HG03135 (cell line): ENCODE data around the gene KISS1R.
"Not testable (repeated sequence)": the region's sequence is repeated elsewhere in the genome, so short reads cannot be mapped to it uniquely, and the experiment has no call there.

Source experiments
- ATAC-seq: cut with Tn5 transposase; IDR thresholded peaks from one replicate; pipeline ENCODE4 v1.9.1; 2021; ENCODE audit warnings: mild to moderate bottlenecking, moderate library complexity; ENCODE audit not compliant: unreplicated experiment

KISS1R gene

DNA sequence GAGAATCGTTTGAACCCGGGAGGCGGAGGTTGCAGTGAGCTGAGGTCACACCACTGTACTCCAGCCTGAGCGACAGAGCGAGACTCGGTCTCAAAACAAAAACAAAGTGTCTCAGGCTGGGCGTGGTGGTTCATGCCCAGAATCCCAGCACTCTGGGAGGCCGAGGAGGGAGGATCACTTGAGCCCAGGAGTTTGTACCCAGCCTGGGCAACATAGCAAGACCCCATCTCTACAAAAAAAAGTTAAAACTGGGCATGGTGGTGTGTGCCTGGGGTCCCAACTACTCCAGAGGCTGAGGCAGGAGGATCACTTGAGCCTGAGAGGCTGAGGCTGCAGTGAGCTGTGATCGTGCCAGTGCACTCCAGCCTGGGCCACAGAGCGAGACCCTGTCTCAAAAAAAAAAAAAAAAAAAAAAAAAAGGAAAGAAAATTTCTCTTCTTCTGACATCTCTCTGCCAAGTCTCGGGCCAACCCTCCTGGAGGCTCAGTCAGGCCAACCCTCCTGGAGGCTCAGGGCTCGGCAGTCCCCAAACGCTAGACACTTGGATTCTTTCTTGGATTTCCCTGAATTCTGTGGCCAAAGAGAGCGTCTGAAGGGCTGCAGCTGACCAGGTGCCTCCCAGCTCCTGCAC lies 35.0 kb downstream of the KISS1R start:
- no peak for ATAC-seq

DNA sequence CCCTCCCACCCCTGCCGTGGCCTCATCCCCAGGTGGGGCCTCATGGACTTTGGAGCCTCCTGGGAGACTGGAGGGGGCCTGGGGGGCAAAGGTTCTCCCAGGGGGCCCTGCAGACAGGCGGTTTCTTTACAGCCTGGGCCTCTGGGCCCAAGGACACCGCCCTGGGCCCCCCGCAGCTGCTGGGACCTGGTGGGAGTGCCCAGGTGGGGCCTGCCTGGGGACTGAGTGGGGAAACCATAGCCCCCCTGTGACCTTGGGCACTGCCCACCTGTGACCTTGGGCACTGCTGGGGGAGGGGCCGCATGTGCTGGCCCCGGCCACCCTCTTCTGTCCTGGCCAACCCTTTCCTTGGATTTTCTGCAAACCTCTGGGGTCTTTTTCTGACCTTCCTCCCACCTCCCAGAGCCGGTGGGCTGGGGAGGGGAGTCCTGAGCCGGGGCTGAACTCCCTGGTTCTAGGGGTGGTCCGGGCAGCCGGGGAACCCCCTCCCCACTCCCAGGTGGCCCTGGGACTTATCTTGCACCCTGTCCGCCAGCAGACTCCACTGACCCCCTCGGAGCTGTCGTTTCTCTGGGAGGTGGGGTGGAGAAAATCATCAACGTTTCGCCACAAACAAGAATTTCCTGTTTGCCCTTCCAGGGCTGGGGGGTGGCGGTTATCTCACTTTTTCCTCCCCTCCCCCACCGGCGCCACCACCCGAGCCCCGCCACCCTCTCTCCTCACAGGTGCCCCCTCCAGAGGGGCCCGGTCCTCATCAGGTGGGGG lies 35.7 kb downstream of the KISS1R start:
- ATAC-seq: no peak

DNA sequence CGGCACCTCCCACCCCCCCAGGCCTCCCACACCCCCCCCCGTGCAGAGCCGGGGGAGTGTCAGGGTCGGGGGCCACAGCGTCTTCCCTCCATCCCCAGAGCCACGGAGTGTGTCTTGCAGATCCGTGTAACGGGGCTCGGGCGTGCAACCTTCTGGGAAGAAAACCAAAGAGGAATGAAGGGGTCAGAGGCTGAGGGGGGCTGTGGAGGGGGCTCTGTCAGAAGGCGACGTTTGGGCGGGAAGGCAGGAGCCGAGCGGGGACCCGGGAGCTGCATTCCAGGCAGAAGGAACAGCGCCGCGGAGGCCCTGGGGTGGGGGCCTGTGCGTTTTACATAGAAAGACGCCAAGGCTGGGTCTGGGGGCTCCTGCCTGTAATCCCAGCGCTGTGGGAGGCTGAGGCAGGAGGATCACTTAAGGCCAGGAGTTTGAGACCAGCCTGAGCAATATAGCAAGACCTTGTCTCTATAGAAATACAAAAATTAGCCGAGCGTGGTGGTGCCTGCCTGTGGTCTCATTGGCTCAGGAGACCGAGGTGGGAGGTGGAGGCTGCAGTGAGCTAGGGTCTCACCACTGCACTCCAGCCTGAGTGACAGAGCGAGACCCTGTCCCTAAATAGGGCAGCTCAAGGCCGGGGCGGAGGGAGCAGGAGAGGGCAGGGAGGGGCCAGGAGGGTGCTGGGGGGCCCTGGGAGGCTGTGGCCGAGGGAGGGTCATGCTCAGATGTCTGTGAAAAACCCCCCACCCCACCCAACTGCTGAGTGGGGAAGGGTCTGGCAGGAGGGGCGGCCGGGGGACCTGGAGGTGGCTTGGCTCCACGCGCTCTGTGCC lies 36.5 kb downstream of the KISS1R start:
- no peak for ATAC-seq

DNA sequence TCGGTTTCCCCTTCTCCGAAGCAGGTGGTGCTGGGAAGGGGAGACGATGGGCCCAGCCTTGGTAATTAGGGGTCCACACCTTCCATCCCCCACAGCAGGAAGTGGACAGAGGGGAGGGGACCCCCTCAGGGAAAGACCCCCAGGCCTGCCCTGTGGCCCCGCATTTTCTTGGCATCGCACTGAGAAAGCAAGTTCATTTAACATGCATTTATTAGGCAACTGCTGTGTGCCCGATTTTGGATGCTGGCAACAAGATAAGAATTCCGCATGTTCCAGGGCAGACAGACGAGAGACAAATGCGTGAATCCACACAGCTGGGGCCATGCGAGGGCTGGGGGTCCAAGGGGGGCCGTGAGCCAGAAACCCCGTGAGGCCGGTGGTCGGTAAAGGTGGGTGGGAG lies 37.1 kb downstream of the KISS1R start:
- no peak for ATAC-seq

DNA sequence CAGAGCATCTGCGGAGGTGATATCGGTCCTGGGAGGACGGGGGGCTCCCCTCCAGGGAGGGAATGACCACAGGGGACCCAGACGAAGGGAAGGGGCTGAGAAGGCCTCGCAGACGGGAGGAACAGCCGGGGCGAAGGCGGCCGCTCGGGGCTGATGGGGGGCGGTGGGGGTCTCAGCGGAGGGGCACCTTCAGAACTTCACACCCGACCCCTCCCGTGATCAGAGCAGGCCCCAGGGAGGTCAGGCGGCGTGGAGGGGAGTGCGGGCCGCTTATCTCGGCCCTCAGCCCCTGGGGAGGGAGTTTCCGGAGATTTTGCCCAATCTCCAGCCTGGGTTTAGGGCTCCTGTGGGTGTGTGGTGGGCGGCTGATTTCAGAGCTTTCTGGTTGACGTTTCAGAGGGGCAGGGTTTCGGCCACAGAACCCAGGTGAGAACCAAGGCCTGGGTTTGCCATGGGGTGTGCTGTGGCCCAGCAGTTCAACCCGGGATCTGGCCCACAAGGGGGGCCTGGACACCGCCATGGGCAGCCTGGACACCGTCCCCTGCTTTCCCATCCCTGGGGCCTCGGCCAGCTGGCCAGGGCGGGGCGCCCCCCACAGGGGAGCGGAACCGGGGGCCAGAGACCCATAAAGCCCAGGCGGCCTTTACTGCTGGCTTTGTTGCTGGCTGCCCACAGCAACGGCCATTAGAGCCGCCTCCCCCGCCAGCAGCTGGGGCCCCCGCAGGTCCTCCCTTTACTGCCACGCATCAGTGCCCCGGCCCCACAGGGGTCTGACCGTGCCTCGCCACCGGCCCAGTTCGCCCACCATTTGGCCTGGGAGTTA lies 37.8 kb downstream of the KISS1R start:
- no peak for ATAC-seq

DNA sequence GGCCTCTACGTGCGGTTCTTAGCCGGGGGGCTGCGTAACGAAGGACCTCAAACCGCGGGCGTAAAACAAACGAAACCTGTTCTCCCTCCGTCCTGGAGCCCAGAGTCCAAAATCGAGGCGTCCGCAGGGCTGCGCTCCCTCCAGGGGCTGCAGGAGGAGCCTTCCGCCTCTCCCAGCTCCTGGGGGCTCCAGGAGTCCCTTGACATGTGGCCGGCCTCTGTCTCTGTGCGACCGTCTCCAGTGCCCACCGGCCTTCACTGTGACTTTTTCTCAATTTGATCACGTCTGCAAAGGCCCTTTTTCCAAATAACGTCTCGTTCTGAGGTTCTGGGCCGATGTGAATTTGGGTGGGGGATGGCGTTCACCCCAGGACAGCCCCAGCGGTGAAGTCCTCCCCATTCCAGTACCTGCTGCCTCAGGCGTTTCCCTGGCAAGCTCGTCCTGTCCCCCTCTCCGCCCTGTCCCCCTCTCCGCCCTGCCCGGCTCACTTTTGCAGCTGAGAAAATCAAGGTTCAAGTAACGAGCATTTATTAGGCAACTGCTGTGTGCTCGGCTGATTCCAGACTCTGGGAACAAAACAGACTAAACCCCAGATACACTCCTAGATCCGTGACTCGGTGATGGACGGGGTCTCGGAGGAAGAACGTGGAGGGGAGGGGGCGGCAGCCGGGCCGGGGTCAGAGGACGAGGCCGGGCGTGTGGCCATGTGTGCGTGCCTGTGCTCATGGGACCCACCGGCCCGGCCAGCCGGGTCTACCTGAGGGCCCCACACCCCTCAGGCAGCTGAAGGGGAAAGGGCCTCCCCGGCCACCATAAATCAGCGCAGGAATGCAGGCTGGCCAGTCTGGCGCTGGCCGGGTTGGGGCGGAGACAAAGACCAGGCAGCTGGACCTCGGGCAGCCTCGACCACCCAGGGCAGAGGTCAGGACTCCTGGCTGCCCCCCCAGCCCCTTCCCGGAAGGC lies 39.0 kb downstream of the KISS1R start:
- ATAC-seq: no peak

DNA sequence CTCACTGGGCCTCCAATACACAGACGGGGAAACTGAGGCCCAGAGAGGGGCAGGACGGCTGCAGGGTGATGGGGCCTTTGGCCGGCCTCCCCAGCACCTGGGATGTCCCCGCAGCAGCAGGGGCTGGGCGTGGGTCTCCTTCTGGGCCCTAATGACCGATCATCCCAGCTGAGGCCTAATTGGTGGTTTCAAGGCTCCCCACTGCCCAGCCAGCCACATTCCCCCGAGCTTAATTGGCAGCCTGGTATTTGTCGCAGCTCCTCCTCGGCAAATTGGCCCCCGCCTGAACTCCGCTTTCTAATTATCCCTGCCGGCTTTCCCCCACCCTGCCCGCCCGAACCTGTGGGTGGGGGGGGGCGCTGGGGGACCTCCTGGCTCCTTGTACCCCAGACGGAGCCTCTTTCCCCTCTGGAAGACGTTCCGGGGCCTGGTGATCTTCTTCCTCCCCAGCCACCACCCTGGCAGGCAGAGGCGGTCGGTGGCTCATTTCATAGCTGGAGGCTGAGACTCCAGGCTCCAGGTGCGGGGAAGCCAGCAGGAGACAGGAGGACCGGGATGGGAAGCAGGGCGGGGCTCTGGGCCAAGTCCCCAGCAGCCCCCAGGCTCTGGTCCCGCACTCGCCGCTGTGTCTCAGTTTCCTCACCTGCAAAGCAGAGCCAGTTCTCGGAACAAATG lies 39.8 kb downstream of the KISS1R start:
- ATAC-seq: no peak

DNA sequence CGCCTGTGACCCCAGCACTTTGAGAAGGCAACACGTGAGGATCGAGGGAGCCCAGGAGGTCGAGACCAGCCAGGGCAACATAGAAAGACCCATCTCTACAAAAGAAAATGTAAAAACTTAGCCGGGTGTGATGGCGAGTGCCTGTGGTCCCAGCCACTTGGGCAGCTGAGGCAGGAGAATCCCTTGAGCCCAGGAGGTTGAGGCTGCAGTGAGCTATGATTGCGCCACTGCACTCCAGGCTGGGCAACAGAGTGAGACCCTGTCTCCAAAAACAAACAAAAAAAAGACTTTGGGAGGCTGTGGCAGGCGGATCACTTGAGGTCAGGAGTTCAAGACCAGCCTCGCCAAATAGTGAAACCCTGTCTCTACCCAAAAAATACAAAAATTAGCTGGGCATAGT lies 40.4 kb downstream of the KISS1R start:
- ATAC-seq: not testable (repeated sequence)

DNA sequence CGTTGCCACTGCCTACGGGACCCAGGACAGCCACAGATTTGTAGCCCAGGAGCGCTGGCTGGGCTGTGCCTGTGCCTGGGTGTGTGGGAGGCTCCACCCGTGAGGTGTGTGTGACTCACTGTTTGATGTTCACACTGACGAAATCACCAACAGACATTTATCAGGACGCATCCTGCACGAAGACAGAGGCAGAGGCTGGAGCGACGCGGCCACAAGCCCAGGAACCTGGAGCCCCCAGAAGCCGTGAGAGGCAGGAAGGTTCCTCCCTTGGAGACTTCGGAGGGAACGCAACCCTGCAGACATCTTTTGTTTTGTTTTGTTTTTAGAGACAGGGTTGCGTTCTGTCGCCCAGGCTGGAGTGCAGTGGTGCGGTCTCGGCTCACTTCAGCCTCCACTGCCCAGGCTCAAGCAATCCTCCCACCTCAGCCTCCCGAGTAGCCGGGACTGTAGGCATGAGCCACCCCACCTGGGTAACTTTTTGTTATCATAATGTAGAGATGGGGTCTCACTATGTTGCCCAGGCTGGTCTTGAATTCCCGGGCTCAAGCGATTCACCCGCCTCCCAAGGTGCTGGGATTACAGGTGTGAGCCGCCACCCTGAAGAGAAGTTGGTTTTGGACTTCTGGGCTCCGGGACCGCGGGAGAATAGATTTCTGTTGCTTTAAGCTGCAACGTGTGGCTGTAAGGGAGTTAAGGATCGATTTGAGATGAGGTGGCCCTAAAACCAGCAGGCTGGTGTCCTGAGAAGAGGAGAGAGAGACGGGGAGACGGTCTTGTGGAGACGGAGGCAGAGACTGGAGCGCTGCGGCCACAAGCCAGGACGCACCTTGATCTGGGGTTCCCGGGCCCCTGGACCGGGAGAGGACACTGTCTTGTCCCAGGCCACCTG lies 42.1 kb downstream of the KISS1R start:
- no peak for ATAC-seq

DNA sequence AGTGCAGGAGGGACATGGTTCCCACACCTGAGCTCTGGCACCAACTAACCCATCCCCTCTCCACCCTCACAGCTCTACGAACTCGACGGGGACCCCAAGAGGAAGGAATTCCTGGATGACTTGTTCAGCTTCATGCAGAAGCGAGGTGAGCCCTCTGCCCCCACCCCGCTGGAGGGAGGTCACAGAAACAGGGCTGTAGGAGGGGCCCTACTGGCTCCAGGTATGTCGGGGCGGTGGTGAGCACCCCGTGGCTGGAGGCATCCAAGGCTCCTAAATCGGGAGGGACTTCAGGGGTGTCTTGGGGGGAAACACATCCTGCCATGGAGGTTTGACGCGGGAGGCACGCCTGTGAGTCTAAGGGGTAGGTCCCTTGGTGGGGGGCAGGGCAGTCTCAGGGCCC lies 42.9 kb downstream of the KISS1R start:
- no peak for ATAC-seq

DNA sequence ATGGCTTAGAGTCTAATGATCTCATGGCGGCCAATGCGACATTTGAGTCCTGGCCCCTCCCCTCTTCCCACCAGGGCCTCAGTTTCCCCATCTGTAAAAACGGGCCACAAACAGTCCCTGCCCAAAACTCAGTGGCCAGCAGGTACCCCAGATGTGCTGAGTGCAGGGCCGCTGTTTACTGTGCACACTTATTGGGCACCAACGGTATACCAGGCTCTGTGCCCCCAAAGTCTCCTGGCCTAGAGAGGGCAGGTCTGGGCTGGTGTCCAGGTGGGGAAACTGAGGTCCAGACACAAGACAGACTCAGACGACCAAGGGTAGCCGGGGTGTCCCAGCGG lies 43.4 kb downstream of the KISS1R start:
- ATAC-seq: no peak

DNA sequence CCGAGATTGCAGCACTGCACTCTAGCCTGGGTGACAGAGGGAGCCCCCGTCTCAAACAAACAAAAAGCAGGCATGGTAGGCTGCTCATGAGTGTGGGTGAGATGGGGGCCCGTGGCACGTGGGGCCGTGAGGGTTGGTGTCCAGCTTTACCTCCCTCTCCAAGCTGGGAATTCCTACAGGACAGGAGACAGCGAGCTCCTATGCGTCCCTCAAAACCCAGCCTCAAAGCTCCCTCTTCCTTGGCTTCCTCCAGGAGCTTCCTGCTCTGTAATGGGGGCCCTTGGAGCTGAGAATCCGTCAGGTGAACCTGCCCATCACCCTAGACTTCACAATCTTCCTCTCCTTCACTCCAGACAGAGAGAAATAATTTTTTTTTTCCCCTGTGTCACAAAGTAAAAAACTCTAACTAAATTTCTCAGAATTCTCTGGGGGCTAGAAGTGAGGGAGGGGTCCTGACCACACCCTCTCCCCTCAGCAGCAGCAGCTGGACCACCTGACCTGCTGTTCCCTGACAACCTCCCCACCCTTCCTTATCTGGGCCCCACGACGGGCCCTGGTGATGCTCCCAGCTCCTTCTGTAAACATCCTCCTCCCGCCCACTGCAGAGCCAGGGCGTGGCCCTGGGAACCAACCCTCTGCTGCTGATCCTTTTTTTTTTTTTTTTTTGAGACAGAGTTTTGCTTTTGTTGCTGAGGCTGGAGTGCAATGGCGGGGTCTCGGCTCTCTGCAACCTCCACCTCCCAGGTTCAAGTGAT lies 44.9 kb downstream of the KISS1R start:
- no peak for ATAC-seq

DNA sequence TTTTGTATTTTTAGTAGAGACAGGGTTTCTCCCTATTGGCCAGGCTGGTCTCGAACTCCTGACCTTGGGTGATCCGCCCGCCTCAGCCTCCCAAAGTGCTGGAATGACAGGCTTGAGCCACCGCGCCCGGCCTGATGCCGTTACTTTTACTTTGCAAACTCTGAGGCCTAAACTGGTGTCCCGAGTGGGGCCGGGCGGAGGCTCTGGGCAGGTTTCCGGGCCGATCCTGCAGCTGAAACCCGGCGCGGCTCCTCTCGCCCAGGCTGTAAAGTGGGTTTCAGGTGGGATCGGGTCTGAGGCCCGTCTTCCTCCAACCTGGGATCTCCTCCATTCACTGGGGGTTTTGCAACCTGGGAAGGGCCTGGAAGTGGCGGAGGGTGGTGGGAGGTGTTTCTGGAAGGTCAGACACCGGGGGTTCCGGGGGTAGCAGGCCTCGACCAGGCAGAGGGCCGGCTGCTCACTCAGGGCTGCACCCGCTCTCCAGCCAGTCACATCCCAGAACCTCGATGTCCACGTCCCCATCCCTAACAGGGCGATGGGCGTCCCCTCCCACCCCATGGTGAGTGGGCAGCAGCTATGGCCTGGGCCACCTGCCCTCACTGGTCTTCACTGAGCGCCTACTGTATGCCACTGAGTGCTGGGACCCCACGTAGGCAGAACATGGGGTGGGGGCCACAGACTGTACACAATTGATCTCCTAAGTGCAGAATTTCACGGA lies 45.7 kb downstream of the KISS1R start:
- ATAC-seq: no peak

DNA sequence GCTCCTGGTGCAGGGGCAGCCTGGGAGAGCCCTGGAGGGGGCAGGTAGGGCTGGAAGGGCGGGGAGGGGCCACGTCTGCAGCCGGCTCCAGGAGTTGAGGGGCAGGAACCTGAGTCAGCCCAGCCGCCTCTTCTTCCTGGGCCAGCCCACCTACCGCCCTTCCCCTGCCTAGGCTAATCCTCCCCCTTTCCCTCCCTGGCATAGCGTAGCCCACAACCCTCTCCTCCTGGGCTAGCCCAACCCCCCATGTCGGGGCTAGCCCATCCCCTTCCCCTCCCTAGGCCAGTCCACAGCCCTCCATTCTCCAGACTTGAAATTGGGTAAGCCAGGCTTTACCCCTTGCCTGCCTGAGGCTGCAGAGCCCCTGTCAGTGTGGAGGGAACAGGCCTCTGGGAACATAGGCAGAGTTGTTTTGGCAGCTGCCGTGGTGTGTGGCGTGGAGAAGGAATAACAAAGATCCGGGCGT lies 46.4 kb downstream of the KISS1R start:
- ATAC-seq: no peak

DNA sequence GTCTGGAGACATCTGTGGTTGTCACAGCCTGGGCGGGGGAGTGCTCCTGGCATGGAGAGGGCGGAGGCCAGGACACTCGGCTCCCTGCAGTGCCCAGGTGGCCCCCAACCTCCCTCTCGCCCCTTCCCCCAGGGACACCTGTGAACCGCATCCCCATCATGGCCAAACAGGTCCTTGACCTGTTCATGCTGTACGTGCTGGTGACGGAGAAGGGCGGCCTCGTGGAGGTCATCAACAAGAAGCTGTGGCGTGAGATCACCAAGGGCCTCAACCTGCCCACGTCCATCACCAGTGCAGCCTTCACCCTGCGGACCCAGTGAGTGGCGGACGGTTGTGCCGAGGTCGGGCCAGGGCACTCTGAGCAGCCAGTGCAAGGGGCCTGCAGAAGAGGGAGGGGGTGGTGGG lies 47.0 kb downstream of the KISS1R start:
- no peak for ATAC-seq

DNA sequence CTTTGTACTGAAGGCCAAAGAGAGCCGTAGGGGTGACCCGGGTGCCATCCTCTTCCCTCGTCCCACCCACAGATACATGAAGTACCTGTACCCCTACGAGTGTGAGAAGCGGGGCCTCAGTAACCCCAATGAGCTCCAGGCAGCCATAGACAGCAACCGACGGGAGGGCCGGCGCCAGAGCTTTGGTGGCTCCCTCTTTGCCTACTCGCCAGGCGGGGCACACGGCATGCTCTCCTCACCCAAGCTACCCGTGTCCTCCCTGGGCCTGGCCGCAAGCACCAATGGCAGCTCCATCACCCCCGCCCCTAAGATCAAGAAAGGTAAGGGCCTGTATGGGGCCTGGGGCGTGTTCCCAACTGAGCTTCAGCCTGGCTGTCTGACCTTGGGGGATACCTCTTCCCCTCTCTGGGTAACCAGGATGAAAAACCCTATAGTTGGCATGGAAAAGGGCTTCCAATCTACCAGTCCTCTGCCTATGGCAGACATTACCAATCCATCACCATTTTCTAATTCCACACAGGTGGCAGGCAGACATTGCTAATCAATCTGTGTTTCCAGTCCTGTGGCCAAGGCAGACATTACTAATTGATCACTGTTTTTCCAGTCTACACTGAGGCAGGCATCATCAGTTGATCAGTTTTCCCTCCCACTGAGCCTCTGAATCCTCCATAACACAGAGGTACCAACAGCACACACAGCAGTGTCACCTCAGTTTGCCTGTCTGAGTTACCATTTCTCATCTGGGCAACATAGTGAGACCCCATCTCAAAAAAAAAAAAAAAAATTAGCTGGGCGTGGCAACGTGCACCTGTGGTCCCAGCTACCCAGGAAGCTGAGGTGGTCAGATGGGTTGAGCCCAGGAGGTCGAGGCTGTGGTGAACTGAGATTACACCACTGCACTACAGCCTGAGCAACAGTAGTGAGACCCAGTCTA lies 47.9 kb downstream of the KISS1R start:
- ATAC-seq: no peak
